ENCODE data around the gene ANKS1A.

- no peak for TF ChIP-seq CTCF (IDR thresholded peaks at IDR 0.05)
- no peak for TF ChIP-seq EZH2phosphoT487 (IDR thresholded peaks at IDR 0.05)
- no peak for TF ChIP-seq EZH2 (IDR thresholded peaks at IDR 0.05)
Measured at GRCh38 chr6:34981366-34981765, 92.3 kb downstream of the ANKS1A start.

Data from neural progenitor cell (in vitro differentiated cells).